GM23338 (cell line): ENCODE measurements around the gene NTRK1.

Source experiments
- CREB1 ChIP-seq: fragments of 250-450 bp; sonication (Bioruptor Pico); IDR thresholded peaks from 2 replicates; pipeline ENCODE4 v1.5.0; 2020; ENCODE audit warnings: low read depth, mild to moderate bottlenecking, moderate library complexity
- EZH2 ChIP-seq: fragments of 200-600 bp; sonication (generic); IDR thresholded peaks from one replicate; pipeline ENCODE4 v1.8.0; 2017; ENCODE audit warnings: antibody characterized with exemption, mild to moderate bottlenecking, low read depth; ENCODE audit not compliant: unreplicated experiment
- EZH2phosphoT487 ChIP-seq: fragments of 200-600 bp; sonication (generic); IDR thresholded peaks from one replicate; pipeline ENCODE4 v1.8.1; 2018; ENCODE audit warnings: antibody characterized with exemption; ENCODE audit not compliant: unreplicated experiment
- POLR2AphosphoS5 ChIP-seq: IDR thresholded peaks from 2 replicates; pipeline ENCODE4 v1.6.1; 2016; ENCODE audit warnings: antibody characterized with exemption, low read depth
- REST ChIP-seq: IDR thresholded peaks from one replicate; pipeline ENCODE4 v1.6.1; 2018; ENCODE audit warnings: antibody characterized with exemption; ENCODE audit not compliant: unreplicated experiment
- STAT1 ChIP-seq: IDR thresholded peaks from one replicate; pipeline ENCODE4 v1.6.1; 2016; ENCODE audit warnings: antibody characterized with exemption; ENCODE audit not compliant: unreplicated experiment
- TF ChIP-seq, protein P1 (sequence below), 2 experiments: fragments of 200-600 bp in 1 of 2; sonication (generic) in 1 of 2; conservative IDR thresholded peaks; 2 replicates each; pipeline versions ENCODE4 v1.5.1 to v1.6.1; 2016 to 2017; ENCODE audit warnings: antibody characterized with exemption in 2 of 2, low read depth in 2 of 2, mild to moderate bottlenecking in 2 of 2, moderate library complexity in 1 of 2

GRCh38 chr1:156898971-156899664 is 38.5 kb downstream of the NTRK1 start:
- TF ChIP-seq, protein P1, sequence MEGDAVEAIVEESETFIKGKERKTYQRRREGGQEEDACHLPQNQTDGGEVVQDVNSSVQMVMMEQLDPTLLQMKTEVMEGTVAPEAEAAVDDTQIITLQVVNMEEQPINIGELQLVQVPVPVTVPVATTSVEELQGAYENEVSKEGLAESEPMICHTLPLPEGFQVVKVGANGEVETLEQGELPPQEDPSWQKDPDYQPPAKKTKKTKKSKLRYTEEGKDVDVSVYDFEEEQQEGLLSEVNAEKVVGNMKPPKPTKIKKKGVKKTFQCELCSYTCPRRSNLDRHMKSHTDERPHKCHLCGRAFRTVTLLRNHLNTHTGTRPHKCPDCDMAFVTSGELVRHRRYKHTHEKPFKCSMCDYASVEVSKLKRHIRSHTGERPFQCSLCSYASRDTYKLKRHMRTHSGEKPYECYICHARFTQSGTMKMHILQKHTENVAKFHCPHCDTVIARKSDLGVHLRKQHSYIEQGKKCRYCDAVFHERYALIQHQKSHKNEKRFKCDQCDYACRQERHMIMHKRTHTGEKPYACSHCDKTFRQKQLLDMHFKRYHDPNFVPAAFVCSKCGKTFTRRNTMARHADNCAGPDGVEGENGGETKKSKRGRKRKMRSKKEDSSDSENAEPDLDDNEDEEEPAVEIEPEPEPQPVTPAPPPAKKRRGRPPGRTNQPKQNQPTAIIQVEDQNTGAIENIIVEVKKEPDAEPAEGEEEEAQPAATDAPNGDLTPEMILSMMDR (conservative IDR thresholded peaks at IDR 0.05; ENCODE audit: low read depth in 2 of 2), result no peak
- TF ChIP-seq EZH2 (no peak), REST (no peak), POLR2AphosphoS5 (no peak), CREB1 (CRISPR knock-in tag) (no peak), STAT1 (no peak), EZH2phosphoT487 (no peak)
